Activated CD8-positive, alpha-beta memory T cell treated with anti-CD3 and anti-CD28 coated beads, Interleukin-2, amount 50 U/mL, for 1 hour (primary cell): Measurements from ENCODE around the gene OSER1.
A peak's percentile ranks its signal among the peaks of the same experiment; 100 is the strongest.
"Not testable (repeated sequence)": the region's sequence is repeated elsewhere in the genome, so short reads cannot be mapped to it uniquely, and the experiment has no call there.

Source experiments
- DNase-seq: peaks from one replicate; pipeline ENCODE4 v3.0.0-alpha.2; 2020; ENCODE audit errors: extremely low read depth

OSER1 gene

GRCh38 chr20:44210406-44211176 lies at the start of gene OSER1:
Gene OSER1 (minus strand): TSS chr20:44210771. CDS start chr20:44206957, 3,814 bp downstream.
- DNase-seq, result peak; percentile 96

- DNase-seq, result no peak
Observed at GRCh38 chr20:44258226-44258890, 47.8 kb upstream of the OSER1 start.

DNA sequence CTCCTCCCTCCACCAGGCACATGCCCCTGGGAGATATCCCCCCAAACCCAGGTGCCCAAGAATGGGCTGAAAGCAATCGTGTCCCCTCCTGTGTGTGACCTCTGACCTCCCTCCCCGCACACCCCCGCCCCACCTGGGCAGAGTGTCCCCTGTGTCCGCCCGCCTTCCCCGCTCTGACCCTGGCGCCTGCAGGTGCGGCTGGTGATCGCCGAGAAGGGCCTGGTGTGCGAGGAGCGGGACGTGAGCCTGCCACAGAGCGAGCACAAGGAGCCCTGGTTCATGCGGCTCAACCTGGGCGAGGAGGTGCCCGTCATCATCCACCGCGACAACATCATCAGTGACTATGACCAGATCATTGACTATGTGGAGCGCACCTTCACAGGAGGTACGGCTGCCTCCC lies 46.4 kb upstream of the OSER1 start:
- no peak for DNase-seq

GRCh38 chr20:44255942-44256341 lies 45.4 kb upstream of the OSER1 start:
- DNase-seq, result no peak

DNA sequence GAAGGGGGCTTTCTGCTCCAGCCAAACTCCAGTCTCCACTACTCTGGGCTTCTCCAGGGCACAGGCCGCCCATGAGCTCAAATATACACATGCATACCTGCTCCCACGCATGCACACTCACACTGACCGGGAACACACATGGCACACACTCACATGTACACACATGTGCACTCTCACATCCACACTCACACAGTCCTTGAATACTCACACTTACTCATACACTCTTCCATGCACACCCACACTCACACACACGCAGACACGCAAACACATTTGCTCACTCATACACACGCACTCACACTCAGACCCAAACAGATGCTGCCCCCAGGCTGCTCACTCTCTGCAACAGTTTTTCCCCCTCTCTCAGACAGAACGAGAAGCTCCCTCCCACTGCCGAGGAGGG lies 43.5 kb upstream of the OSER1 start:
- no peak for DNase-seq

DNA sequence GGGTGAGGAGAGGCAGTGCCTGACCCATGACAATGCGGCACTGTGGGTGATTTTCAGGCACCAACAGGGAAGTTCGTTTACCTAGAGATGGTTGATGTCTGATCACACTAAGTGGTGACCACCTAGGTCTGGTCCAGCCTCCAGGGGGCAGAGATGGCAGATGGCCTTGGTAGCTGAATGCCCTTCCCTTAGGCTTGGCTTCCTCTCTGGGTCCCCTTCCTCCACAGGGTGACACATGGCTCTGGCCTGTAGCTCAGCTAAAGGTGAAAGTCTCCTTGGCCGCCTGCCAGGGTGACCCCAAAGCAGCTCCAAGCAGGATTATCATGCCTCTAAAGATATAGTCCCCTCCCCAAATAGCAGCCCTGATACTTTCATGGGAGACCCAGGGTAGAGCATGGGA lies 43.0 kb upstream of the OSER1 start:
- no peak for DNase-seq

GRCh38 chr20:44251284-44251683 lies 40.7 kb upstream of the OSER1 start:
- no peak for DNase-seq

DNA sequence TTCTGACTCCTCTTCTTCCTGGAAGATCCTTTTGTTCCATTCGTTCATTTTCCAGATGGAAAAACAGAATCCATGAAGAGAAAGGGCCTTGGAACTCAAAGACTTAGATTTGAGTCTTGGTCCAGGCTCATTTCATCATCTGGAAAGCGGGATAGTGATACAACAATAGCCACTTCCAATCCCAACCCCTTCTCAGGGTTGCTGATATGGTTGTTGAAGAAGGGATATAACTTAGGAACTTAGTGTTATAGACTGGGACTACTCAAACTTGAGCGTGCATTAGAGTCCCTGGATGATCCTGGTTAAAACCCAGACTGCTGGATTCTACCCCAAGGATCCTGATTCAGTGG lies 37.8 kb upstream of the OSER1 start:
- no peak for DNase-seq

DNA sequence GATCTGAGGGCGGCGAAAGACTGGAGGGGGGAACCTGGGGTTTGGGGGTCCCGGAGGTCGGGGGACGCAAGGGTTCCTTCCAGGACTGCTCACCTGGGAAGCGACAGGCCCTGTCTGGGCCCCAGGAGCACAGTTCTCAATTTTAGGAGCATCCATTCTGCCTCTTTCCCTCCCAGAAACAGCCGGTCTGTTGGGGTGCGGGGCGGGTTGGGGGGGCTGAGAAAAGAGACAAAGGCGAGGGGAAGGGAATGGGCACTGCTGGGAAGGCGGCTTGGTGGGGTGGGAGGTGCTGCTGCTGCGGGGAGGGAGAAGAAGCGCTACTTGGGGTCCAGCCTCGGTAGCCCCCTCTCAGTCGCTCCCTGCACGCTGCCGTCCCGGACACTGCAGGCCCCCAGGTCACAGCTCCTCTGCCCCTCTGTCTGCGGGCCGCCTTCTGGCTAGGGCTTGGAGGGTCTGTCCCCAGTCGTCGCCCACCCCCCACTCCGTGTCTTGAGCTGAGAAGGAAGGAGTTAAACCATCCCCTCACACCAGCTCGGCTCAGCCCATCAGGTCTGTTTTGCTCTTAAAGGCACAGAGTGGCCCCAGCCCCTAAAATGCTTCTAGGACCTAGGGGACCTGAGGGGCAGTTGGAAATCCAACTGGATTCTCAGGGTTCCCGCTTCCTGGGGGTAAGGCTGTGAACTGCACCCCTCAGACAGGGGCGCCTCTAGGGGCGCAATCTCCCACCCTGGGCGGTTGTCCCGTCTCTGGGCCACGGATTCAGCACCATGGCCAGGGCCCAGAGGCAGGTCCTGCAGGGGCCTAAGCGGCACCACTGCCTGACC lies 37.2 kb upstream of the OSER1 start:
- no peak for DNase-seq

- no peak for DNase-seq
Observed at GRCh38 chr20:44247131-44247571, 36.6 kb upstream of the OSER1 start, which contains the start of gene GDAP1L1. Gene GDAP1L1 (plus strand): TSS chr20:44247308. CDS start chr20:44247335, 27 bp downstream.

DNA sequence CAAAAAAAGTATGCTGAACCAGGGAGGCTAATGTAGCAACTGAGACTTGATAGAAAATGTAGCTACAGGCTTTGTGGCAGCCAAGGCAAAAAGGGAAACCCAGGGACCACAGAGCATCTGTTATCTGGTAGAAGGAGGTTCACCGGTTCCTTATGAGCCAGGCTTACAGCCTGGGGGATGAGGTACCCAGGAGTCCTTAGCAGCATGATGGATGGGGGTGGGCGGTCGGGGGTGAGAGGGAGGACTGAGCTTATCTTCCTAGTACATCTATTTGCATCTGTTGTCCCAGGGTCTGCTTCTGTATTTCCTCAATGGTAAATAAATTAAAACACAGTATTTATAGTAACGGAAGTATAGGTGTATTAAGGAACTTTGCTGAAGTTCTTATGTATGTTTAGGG lies 35.4 kb upstream of the OSER1 start:
- no peak for DNase-seq

- DNase-seq, result no peak
Observed at GRCh38 chr20:44241796-44242195, 31.2 kb upstream of the OSER1 start.

- DNase-seq, result not testable (repeated sequence)
Observed at GRCh38 chr20:44236840-44237239, 26.3 kb upstream of the OSER1 start.

- DNase-seq, result no peak
Observed at GRCh38 chr20:44235702-44236101, 25.1 kb upstream of the OSER1 start.

DNA sequence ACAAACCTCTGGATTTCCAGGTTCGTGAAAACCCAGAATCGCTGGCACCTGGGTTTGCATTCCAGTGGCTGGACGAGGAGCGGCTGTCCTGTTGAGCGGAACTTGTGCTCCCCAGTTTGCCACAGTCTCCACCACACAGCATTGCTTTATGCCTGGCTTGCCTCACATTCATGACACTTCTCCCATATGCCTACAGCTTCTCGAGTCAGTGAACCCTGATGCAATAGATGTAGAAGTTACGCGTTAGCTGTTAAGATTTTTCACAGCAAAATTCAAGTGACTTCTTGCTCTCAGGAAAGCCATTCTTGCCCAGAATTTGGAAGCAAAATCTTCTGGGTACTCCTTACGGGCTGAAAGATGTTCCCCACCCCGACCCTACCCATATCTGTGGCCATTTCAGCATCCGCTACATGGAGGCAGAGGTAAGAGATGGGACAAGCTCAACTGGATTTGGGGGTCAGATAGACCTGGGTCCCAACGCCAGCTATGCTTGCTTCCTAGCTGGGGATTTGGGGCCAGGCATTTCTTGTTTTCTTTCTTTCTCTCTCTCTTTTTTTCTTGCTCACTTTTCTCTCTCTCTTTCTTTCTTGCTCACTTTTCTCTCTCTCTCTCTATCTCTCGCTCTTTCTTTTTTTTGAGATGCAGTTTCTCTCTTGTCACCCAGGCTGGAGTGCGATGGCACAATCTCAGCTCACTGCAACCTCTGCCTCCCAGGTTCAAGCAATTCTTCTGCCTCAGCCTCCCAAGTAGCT lies 24.2 kb upstream of the OSER1 start:
- no peak for DNase-seq

GRCh38 chr20:44233436-44234016 lies 23.0 kb upstream of the OSER1 start:
- DNase-seq, result no peak

DNA sequence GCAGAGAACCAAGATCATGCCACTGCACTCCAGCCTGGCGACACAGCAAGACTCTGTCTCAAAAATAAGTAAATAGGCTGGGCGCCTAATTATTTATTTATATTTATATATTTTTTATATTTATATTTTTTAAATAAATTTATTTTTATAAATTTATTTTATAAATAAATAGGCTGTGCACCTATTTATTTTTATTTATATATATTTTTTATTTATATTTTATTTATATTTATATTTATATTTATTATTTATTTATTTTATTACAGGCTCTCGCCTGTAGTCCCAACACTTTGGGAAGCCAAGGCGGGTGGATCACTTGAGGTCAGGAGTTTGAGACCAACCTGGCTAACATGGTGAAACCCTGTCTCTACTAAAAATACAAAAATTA lies 21.9 kb upstream of the OSER1 start:
- DNase-seq, result not testable (repeated sequence)

DNA sequence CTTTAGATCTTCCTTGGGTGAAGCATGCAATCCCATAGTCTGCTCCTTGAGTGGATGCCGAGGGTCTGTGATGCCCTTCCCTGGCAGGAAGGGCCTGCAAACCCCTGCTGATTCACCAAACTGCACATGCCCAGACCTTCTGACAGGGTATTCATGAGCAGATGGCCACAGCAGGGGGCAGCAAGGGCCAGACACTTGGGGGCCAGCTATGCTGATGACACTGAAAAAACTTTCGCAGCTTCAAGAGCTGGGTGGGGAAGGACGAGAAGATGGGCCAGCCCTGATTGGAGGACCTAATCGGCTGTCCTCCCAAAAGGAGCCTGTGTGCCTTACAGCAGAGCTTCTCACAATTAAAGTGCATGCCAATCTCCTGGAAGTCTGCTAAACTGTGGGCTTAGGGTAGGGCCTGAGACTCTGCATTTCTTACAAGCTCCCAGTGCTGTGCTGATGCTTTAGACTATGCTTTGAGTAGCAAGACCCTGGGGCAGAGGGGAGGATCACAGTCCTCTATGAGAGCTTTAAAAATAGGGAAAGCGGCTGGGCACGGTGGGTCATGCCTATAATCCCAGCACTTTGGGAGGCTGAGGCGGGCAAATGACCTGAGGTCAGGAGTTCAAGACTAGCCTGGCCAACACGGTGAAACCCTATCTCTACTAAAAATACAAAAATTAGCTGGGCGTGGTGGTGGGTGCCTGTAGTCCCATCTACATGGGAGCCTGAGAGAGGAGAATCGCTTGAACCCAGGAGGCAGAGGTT lies 21.3 kb upstream of the OSER1 start:
- no peak for DNase-seq

DNA sequence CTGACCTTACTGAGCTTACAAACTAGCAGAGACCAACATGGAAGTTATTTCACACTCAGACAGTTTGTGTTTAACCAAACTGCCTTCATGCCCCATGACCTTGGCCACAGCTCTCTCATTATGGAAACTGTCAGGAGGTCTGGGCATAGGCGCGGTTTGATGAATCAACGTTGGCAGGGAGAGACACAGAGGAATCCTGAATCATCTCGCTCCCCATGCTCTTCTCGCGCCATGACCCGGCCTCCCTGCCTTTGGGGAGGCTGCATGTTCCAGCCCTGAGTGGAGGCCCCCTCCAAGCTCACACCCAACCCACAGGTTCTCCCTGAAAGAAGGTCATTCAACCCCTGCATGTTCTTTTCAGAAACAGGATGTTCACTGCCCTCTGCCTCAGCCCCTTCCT lies 20.6 kb upstream of the OSER1 start:
- DNase-seq, result no peak

- DNase-seq, result no peak
Observed at GRCh38 chr20:44228465-44229258, 18.1 kb upstream of the OSER1 start.
